ENCODE measurements around the gene UGT1A1. TPM values are rescaled to one million over a fixed set of nuclear protein-coding genes. Genes with fewer than 3 reads are reported as not detected.

The UGT1A1 gene
- total RNA-seq, 1 experiment from 2014 or later: not detected

GRCh38 chr2:233816771-233817170 is 56.7 kb downstream of the UGT1A1 start:
- DNase-seq (ENCODE audit: low read depth): no peak

DNA sequence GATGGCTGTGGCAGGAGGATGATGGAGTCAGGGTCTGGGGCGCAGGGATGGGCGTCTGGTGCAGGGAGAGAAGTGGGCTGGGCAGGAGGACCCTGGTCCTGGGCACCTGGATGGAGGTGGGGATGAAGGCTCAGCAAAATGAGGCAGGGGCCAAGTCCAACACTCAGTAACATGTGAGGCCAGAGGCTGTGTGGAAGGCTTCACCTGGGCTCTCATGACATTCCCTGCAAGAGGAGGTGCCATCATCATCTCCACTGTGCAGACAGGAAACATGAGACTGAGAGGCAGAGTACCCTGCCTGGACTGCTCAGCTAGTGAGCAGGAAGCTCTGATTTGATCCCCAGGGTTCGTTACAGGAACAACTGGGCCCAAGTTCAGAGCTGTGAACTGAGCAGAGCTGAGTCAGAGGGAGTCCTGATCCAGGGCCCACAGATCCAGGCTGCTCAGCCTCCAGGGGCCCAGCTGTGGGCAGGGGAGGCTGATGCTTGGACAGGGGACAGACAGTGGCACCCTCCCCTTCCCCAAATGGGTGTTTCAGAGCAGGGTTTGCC is 57.4 kb downstream of the UGT1A1 start:
- DNase-seq (ENCODE audit: low read depth): no peak

DNA sequence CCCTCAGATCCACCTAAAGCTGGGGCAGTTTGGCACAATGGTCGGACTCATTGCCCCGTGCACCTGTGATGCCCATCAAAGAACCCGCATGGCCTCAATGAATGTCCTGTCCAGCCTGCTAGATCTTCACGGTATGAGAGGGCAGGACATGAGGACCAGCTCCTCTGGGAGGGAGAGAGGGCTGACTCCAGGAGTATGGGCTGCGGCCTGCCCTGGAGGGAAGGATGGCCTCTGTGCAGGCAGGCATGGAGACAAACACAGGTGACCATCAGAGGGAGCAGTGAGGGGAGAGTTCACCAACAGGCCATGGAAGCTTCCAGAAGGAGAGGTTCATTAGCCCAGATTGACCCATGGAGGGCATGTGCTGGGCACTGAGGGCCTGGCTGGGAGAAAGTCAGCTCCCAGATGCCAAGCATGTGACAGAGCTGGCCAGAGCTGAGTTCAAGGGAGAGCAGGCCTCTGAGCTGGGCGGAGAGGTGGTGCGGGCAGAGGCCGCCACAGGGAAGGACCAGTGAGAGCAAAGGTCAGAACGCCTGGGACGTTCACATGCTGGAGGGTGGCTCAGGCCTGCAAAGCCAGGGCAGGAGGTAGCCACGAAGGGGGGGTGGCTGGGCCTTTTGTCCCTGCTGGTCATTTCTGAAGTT is 58.0 kb downstream of the UGT1A1 start:
- DNase-seq (ENCODE audit: low read depth): no peak

DNA sequence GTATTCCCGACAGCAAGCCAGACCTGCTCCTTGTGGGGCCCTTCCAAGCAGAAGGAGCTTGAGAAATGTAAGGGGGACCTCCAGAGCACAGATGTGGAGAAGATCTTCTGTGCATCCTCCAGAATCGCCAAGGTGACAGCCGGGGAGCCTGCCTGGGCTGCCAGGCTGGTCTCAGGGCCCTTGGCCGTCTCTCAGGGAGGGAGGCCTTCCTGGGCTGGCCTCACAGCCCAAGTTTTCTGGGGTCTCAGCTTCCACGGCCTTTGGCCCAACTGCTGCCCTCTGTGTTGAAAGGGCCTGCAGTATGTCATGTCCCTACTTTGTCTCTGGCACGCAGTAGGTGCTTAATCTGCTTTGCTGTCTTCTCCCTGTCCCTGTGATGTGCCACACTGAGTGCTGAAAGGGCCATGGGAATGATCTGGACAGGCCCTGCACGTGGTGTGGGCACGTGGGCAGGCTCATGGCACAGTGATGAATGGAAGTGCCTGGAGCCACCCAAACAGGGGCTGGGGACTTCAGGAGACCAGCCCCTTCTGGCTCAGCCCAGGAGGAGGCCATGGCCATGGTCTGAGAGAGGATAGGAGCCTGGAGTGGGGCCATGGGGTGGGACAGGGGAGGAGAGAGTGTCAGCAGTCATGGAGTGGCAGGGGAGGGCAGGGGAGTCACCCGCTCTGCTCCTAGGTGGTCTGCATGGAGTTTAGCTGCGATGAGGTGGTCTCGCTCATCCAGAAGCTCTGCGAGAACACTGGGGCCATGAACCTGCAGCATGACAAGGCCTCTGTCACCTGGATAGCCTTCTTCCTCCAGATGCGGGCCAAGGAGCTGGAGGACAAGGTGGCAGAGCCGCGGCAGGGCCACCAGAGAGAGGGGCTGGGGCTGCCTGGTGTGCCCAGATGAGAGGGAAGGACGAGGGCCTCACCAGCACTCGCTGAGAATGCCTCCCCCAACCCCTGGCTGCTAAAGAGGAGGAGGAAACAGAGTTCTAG is 58.9 kb downstream of the UGT1A1 start:
- no peak for DNase-seq (ENCODE audit: low read depth)

DNA sequence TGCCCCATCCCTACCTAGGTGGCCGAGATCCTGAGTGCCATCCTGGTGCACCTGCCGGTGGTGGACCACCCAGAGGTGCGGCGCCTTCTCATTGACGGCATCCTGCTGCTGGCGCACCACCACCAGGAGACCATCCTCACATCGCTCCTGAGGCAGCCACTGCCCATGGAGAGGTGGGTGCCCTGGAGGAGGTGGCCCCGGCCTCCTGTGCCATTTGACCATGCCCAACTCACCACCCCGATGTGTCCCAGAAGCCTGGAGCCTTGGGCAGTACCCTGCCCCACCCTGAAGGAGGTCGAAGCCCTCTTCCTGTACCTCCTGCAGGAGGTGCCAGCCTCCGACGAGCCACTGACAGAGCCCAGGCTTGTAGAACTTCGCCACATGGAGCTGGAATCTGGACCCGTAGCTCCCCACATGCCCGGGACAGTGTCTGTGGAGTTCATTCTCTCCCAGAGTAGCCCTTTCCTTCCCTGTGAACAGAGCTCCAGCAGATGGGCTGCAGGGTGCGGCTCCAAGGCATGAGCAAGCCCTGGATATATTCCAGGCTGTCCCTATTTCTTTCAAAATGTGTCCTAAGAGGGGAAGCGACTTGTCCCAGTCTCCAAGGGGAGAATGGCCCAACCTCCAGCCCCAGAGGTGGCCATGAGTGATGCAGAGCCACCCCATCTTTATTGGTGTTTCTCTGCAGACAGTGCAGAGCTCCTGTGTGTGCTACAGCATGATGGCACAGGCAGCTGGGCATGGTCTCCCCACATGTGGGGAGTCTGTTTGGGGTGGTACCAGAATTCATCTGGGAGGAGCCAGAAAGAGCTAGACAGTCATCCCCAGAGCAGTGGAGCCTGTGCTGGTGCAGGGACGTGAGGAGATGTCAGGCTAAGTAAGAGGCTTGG is 60.1 kb downstream of the UGT1A1 start:
- no peak for DNase-seq (ENCODE audit: low read depth)

DNA sequence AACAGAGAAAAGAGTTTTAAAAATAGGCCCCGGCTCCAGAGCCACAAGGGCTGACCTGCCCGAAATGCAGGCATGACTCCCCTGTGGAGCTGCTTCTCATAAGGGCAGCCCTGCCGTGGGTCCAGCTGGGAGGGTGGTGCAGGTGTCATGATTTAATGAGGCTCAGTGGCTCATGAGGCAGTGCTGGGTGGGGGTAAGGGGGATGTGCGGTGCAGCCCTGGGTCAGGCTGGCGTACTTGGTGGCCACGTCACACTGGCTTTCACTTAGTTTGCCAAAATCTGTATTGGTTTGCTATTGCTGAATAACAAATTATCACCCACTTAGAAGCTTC is 60.7 kb downstream of the UGT1A1 start:
- no peak for DNase-seq (ENCODE audit: low read depth)

DNA sequence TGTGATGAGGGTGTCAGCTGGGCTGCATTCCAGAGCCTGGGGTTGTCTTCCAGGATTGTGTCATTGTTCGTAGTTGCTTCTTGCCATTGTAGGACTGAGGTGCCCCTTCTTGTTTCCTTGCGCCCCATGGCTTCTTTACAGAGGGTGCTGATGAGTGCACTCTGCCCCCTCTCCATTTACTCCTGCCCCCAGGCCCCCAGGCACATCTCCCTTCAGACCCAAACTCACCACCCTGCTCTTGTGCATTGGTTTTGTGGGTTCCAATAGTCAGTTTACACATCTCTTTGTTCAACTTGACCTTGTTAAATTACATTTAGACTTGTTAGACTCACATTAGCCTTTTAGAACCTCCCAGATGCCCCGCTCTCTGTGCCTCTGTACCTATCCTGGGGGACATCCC is 61.1 kb downstream of the UGT1A1 start:
- DNase-seq (ENCODE audit: low read depth): no peak

GRCh38 chr2:233821709-233822100 is 61.6 kb downstream of the UGT1A1 start:
- DNase-seq (ENCODE audit: low read depth): no peak

- DNase-seq (ENCODE audit: low read depth): no peak
Measured at GRCh38 chr2:233822101-233822771, 62.2 kb downstream of the UGT1A1 start.

Other genes with a start within 250 kb of the UGT1A1 start
- 26.0 and 30.8 TPM in 2 replicates for gene USP40, start 193.5 kb upstream of the UGT1A1 start, total RNA-seq (2014; rRNA removed; shearing (Covaris generic))
- gene UGT1A8, start 142.6 kb upstream of the UGT1A1 start, total RNA-seq (2014; rRNA removed; shearing (Covaris generic)): not detected in 2 replicates
- 0.29 TPM in 1 of 2 replicates, not detected in the other for gene UGT1A10, start 123.8 kb upstream of the UGT1A1 start, total RNA-seq (2014; rRNA removed; shearing (Covaris generic))
- not detected in 2 replicates for gene UGT1A9, start 88.4 kb upstream of the UGT1A1 start, total RNA-seq (2014; rRNA removed; shearing (Covaris generic))
- gene UGT1A7, start 78.4 kb upstream of the UGT1A1 start, total RNA-seq (2014; rRNA removed; shearing (Covaris generic)): not detected in 2 replicates
- gene UGT1A6, start 67.4 kb upstream of the UGT1A1 start, total RNA-seq (2014; rRNA removed; shearing (Covaris generic)): not detected in 2 replicates
- gene UGT1A5, start 47.4 kb upstream of the UGT1A1 start, total RNA-seq (2014; rRNA removed; shearing (Covaris generic)): not detected in 2 replicates
- 0.12 TPM in 1 of 2 replicates, not detected in the other for gene UGT1A4, start 41.5 kb upstream of the UGT1A1 start, total RNA-seq (2014; rRNA removed; shearing (Covaris generic))
- gene UGT1A3, start 31.2 kb upstream of the UGT1A1 start, total RNA-seq (2014; rRNA removed; shearing (Covaris generic)): not detected in 2 replicates
- 0.10 TPM in 1 of 2 replicates, not detected in the other for gene MROH2A, start 18.1 kb downstream of the UGT1A1 start, total RNA-seq (2014; rRNA removed; shearing (Covaris generic))
- gene HJURP, start 94.3 kb downstream of the UGT1A1 start, total RNA-seq (2014; rRNA removed; shearing (Covaris generic)): 115 TPM in 2 replicates
- 13.6 and 19.9 TPM in 2 replicates for gene TRPM8, start 157.1 kb downstream of the UGT1A1 start, total RNA-seq (2014; rRNA removed; shearing (Covaris generic))